ENCODE data around the gene TREX2. TPM values are rescaled to one million over a fixed set of nuclear protein-coding genes. Genes with fewer than 3 reads are reported as not detected.

Gene TREX2
- total RNA-seq, 4 donors from 2014 or later: 0.42 to 1.6 (median 0.87) TPM

DNA sequence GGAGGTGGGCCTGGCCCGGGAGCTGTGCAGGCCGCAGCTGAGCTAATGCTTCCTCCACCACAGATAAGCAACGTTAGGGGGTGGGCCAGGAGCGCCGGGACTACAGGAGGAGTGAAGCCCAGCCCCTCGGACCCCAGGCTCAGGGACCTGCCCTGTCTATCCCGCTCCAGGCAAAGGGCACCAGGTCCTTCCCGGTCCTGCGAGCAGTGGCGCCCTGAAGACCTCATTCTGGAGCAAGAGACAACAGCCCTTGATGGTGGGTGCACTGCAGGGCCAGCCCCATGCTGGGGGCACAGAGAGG is 730 bp upstream of the TREX2 start:
- Histone ChIP-seq H3K27me3 (peaks cover 4% of the 10 kb centered on the region), H3K4me1 (no peaks in the 10 kb centered on the region), H3K4me3 (no peak overlapping the region), H3K27ac (no peak overlapping the region), H3K36me3 (peaks cover 0 to 22% of the 10 kb centered on the region in 2 donors), H3K9me3 (no peaks in the 10 kb centered on the region)
- TF ChIP-seq, protein P1, sequence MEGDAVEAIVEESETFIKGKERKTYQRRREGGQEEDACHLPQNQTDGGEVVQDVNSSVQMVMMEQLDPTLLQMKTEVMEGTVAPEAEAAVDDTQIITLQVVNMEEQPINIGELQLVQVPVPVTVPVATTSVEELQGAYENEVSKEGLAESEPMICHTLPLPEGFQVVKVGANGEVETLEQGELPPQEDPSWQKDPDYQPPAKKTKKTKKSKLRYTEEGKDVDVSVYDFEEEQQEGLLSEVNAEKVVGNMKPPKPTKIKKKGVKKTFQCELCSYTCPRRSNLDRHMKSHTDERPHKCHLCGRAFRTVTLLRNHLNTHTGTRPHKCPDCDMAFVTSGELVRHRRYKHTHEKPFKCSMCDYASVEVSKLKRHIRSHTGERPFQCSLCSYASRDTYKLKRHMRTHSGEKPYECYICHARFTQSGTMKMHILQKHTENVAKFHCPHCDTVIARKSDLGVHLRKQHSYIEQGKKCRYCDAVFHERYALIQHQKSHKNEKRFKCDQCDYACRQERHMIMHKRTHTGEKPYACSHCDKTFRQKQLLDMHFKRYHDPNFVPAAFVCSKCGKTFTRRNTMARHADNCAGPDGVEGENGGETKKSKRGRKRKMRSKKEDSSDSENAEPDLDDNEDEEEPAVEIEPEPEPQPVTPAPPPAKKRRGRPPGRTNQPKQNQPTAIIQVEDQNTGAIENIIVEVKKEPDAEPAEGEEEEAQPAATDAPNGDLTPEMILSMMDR (IDR thresholded peaks at IDR 0.05): no peak
- WGBS, 2 donors (ENCODE audit: low coverage in 1 of 2): no CpG with 5 or more reads among the region's 10 CpGs
- no peak for ATAC-seq

DNA sequence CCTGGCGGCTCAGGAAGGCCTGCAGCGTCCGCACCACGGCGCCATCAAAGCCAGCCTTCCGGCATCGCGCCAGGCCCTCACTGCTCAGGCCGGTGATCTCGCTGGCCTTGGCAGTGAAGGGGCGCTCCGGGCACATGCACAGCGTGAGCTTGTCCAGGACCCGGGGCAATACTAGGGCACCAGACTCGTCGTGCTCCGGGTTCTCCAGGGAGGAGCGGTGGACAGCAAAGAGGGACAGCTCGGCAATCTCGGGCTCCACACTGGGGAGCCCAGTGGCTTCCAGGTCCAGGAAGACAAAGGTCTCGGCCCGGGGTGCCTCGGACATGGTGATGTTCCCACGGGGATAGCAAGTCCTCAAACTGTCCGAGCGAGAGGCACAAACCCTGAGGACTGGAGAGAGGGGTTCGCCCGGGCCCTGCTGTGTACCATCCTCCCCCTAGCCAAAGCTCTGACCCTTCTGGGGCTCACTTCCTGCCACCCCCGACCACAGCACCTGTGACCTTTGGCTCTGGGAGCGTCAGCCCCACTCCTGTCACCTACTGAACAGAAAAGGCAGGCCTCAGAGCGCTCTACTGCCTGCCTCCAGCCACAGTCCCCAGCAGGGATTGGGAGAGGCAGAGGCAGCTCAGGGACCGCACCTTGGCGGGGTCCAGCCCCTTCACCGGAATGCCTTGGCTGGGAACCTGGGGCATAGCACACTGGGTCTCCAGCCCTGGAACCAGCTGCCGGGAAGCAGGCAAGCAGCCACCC is 575 bp downstream of the TREX2 start:
- Histone ChIP-seq H3K27me3 (peaks cover 4% of the 10 kb centered on the region), H3K9me3 (no peaks in the 10 kb centered on the region), H3K27ac (no peak overlapping the region), H3K36me3 (peaks cover 0 to 9% of the 10 kb centered on the region in 2 donors), H3K4me1 (no peaks in the 10 kb centered on the region), H3K4me3 (no peak overlapping the region)
- TF ChIP-seq EP300 (IDR thresholded peaks at IDR 0.05): no peak
- TF ChIP-seq POLR2AphosphoS5 (IDR thresholded peaks at IDR 0.05): no peak
- TF ChIP-seq, protein P1 (IDR thresholded peaks at IDR 0.05): no peak
- TF ChIP-seq POLR2A (IDR thresholded peaks at IDR 0.05): no peak
- whole genome bisulfite sequencing, 2 donors (ENCODE audit: low coverage in 1 of 2): no CpG with 5 or more reads among the region's 35 CpGs
- no peak for ATAC-seq

DNA sequence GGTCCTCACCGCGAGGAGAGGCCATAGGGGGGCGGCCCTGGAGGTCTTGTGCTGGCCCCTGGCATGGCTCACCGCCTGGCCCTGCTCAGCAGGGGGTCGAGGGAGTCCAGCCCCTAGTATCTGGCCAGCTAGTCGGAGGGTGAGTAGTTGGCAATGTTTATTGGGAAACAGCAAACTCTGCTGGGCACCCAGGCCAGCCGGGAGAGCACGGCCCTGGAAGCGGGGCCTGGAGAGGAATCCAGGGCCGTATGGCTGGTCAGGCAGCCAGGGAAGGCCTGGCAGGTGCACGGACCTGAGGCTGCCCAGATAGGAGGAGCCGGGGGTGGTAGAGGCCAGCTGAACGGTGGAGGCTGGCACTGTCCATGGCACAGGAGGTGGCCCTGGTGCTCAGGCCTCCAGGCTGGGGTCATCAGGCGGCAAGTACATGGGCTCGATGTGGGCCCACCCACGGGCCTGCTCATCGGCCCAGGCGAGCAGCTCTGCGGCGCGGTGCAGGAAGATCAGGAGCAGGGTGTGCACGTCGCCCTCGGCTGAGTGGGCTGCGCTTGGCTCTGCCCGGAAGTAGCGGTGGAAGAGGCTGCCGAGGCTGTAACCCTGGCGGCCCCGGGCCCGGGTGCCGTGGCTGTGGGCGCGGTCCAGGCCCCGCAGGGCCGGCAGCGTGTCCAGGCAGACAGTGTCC is 1.4 kb downstream of the TREX2 start:
- no peak overlapping the region for H3K4me3 ChIP-seq
- no peaks in the 10 kb centered on the region for H3K4me1 ChIP-seq
- no CpG with 5 or more reads among the region's 37 CpGs for WGBS, 2 donors (ENCODE audit: low coverage in 1 of 2)
- no peaks in the 10 kb centered on the region for H3K9me3 ChIP-seq
- peaks cover 9% of the 10 kb centered on the region for H3K27me3 ChIP-seq
- TF ChIP-seq, protein P1 (IDR thresholded peaks at IDR 0.05): no peak
- TF ChIP-seq EP300 (IDR thresholded peaks at IDR 0.05) (no peak), POLR2A (IDR thresholded peaks at IDR 0.05) (no peak), POLR2AphosphoS5 (IDR thresholded peaks at IDR 0.05) (no peak)
- peaks cover 0 to 1% of the 10 kb centered on the region in 2 donors for H3K36me3 ChIP-seq
- H3K27ac ChIP-seq: no peak overlapping the region
- peak; percentile 10 for ATAC-seq

DNA sequence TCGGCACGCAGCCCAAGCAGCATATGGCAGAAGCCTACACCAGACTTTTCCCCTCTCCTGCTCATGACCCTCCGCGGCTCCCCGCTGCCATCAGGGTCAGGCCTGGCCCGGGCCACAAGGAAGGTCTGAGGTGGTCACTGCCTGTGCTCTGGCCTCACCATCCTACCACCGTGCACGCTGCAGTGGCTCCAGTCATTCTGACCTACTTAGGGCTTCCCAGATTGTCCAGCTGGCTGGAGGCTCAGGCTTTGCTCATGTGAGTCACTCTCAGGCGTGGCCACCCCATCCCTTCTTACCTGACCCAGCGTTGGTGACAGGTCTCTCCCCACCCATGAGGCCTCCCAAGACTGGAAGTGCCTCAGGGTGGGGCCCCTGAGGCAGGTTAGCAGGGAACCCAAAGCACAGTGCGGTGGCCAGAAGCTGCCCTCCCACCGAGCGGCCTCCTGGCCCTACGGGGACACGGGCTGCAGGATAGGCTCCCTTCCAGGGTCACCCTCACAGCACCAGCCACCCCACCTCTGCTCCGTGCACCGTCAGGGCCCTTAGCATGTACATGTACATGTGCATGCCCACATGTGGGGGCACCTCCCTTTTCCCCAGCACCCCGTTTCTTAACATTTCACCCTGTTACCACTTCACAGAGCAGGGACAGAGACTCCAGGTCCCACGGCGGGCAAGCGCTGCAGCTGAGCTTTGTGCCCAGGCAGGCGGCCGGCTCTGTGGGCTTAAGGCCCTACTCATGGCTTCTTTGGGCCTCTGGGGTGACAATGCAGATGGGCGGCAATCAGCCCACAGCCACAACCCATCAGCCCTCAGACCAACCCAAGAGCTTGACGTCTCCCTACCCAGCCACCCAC is 2.2 kb downstream of the TREX2 start:
- TF ChIP-seq, protein P1 (IDR thresholded peaks at IDR 0.05): no peak
- TF ChIP-seq POLR2AphosphoS5 (IDR thresholded peaks at IDR 0.05): no peak
- no peak for TF ChIP-seq EP300 (IDR thresholded peaks at IDR 0.05)
- H3K4me3 ChIP-seq: no peak overlapping the region
- WGBS, 2 donors (ENCODE audit: low coverage in 1 of 2): 64 to 93% methylated on average over 3 to 8 of the region's 25 CpGs
- H3K9me3 ChIP-seq: no peaks in the 10 kb centered on the region
- H3K27me3 ChIP-seq: peaks cover 11% of the 10 kb centered on the region
- no peaks in the 10 kb centered on the region for H3K4me1 ChIP-seq
- H3K27ac ChIP-seq: no peak overlapping the region
- ATAC-seq: no peak
- no peaks in the 10 kb centered on the region for H3K36me3 ChIP-seq

Data from gastroesophageal sphincter (tissue), 4 donors.